SIG-M5 (cell line): ENCODE results near the gene RARG.
"Not testable (repeated sequence)": the region's sequence is repeated elsewhere in the genome, so short reads cannot be mapped to it uniquely, and the experiment has no call there.

ENCODE experiments used
- DNase-seq: peaks from one replicate; lab custom pipeline; 2025; lab: John Stamatoyannopoulos, UW

The RARG gene

GRCh38 chr12:53191096-53191884, 40.7 kb downstream of the RARG start:
- no peak for DNase-seq

DNA sequence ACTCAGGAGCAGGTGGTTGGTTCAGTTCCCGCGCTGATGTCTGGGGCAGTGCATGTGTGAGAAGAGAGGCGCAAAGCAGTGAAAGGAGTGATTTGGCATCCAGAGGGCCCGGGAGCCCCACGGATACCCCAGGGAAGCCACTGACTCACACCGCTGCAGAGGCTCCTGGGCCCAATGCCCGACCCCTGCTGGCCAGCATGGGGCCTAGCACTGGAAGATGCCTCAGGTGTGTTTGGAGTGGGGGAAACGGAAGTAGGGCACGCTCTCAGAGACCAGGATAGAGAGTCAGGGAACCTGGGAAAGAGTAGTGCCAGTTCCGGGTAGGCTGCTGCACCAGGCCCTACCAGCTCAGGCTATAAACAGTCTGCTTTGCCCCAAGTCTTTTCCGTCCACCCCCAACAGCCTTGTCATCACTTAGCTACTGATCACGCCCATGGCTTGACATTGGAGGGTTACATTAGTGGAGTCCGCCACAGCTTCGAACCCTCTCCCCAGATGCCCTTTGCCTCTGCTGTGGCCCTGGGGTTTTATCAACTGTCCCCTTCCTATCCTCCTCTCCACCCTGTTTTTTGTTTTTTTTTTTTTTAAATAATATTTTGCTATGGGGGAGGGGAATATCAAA, 41.8 kb downstream of the RARG start:
- no peak for DNase-seq

DNA sequence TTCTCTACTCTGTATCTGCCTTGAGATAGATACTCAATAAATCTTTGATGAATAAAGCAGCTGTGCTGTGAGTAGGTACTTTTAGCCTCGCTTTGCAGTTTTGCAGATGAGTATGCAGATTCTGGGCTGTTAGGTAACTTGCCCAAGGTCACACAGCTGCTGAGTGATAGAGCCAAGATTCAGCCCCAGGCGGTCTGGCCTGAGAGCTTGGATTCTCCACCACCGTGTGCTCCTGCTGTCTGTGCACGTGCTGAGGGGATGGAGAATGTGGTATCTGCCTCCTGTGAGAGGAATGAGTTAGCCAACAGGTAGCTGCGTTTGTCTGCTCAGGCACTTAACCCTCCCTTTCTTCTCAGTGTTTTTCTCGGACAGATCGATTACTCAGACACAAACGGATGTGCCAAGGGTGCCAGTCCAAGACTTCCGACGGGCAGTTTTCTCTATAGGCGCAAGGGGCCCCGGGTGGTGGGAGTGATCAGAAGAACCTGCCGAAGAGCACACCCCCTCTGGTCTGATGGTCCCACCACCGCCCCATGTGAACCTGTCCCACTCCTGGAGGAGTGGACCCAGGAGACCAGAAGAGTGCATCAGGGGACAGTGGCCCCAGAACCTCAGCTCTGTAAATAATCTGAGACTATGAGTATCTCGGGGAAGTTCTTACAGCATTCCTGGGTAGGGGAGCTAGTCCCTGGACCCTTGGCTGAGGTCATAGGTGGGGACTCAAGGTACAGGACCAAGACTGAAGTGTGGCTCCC, 44.7 kb downstream of the RARG start:
- DNase-seq: no peak

DNA sequence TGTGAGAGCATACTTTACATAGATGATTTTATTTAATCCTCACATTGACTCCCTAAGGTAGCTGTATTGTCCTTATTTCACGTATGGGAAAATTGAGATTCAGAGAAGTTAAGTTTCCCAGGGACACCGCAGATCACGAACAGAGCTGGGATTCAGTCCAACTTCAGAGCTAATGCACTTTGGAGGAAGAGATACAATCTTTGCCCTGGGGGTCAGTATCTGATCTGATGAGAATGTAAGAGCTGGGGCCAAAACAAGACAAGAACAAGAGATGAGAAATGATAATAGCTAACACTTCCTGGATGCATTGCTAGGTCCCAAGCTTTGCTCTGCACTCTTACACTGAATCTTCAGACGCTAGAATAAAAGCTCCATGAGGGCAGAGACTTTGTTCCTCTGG, 45.3 kb downstream of the RARG start:
- DNase-seq: no peak

DNA sequence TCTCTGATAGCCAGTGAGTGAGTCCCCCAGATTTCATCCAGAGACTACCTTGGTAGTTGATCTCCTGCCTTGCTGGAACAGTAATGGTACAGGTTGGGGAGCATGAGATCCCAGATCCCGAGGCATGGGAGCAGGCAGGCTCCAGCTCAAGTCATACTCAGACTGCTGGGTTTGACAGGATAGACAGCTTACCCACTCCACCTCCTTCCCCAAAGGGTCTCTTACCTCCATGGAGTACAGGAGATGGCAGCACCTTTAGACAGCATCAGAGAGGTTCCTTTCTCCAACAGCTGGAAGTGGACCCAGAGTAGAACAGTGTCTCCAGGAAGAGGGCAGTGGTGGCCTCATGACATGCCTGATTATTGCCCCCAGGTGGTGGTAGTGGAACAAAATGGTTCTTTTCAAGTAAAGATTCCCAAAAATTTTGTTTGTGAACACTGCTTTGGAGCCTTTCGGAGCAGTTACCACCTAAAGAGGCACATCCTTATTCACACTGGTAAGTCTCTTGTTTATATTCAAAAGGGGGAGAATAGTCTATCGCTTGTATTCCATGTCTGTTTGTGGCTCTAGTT, 46.3 kb downstream of the RARG start:
- DNase-seq: no peak

DNA sequence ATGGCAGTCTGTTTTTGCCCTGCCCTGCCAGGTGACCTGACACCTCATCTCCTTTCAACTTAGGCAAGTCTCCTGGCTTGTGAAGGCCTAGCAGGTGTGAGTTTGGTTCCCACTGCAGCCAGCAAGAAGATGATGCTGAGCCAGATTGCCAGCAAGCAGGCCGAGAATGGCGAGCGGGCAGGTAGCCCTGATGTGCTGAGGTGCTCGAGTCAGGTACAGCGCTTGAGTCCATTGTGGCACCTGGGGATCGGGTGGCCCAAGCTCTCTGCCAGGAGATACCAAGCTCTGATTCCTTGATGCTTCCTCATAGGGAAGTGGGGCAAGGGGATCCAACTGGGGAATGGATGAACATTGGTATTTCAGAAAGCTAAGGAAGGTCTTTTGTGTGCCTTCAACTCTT, 47.2 kb downstream of the RARG start:
- DNase-seq: no peak

DNA sequence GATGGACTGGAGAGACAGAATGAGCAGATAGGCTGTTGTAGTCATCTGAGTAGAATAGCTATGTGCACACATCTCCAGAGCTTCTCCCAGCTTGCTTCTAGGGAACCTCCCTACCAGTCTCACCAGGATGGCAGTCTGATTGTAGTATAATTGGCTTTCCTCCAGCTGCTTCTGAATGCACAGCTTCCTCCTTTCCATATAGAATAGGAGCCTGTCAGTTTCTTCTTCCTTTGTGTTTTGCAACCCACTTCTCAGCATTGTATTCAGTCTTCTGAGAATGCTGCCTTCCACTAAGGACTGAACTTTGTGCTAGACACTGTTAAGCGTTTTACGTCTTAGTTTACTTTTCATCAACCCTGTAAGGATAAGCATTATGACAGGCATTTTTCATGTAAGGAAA, 49.1 kb downstream of the RARG start:
- peak; percentile 52 for DNase-seq

DNA sequence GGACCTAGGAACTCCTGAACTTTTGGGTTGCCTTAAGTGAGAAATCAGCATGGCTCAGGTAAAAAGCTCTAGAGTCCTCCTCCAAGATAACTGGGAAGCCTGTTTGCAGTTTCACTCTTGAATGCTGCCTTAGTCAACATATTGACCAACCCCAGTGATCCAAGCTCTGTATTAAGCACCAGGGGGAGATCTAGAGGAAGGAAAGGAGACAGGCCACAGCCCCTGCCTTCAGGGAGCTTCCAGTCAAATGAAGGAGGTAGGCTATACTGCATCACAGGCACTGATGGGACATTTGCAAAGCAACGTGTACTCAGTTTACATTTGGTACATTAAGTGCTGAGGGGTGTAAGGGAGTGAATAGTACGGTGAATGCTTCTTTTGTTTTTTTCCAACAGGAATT, 50.1 kb downstream of the RARG start:
- DNase-seq: no peak

- DNase-seq: no peak
Observed at GRCh38 chr12:53180931-53181645, 50.9 kb downstream of the RARG start.

- DNase-seq: peak; percentile 89
Observed at GRCh38 chr12:53180220-53180930, 51.6 kb downstream of the RARG start, which contains the start of the genes CSAD and ZNF740. Gene CSAD, minus strand, starts transcription at chr12:53180925. Its CDS starts 7,455 bp downstream, at chr12:53173470. Gene ZNF740, plus strand, starts transcription at chr12:53180722. Its CDS starts 1,262 bp downstream, at chr12:53181984.

DNA sequence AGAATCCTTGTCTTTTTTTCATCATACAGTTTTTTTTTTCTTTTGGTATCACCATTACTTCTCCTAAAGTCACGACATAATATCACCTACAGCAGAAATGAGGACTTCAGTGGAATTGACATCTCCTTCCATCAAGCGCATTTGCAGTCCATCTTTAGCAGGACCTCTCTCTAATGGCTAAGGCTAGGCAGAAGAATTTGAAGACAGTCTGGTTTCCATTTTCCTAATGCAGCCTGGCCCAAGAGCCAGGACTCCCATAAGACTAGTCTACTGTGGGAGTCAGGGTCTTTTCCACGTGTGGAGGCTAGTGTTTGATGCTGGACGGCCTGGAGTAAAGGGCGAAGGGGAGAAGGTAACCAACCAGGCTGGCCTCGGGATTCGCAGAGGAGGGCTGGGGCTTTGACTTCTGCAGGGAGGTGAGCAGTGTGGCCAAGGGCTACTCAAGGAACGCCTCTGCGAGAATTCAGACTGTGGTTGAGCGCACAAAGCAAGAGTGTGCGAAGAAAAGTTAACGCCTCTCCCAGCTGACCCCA, 52.3 kb downstream of the RARG start:
- DNase-seq: no peak

DNA sequence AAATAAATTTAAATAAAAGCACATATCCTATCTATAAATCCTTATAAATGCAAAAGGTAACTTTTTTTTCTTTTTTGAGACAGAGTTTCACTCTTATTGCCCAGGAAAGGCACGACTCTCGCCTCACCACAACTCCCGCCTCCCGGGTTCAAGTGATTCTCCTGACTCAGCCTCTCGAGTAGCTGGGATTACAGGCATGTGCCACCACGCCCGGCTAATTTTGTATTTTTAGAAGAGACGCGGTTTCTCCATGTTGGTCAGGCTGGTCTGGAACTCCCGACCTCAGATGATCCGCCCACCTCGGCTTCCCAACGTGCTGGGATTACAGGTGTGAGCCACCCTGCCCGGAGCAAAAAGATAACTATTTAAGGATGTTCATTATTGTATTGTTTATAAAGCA, 53.2 kb downstream of the RARG start:
- DNase-seq: not testable (repeated sequence)

GRCh38 chr12:53177447-53177846, 54.6 kb downstream of the RARG start:
- DNase-seq: not testable (repeated sequence)

- no peak for DNase-seq
Observed at GRCh38 chr12:53176750-53177149, 55.3 kb downstream of the RARG start.

GRCh38 chr12:53174881-53175491, 57.0 kb downstream of the RARG start:
- DNase-seq: no peak

- no peak for DNase-seq
Observed at GRCh38 chr12:53173085-53173715, 58.8 kb downstream of the RARG start.

DNA sequence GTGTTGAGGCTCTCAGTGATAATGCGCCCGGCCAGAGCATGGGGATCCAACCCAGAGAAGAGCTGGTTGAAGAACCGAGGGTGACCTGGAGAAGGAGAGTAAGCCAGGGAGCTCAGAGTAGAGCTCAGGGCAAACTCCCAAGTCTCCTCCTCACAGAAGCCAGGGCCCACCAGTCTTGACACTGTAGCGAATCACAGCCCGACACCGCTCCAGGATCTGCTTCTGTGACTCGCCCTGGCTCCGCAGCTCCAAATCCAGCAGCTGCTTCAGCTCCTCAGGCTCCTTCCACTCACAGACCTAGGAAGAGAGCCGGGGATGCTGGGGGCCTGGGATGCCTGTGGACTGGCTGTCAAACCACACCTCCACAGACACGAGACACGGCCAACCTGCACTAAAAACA, 59.7 kb downstream of the RARG start:
- no peak for DNase-seq

DNA sequence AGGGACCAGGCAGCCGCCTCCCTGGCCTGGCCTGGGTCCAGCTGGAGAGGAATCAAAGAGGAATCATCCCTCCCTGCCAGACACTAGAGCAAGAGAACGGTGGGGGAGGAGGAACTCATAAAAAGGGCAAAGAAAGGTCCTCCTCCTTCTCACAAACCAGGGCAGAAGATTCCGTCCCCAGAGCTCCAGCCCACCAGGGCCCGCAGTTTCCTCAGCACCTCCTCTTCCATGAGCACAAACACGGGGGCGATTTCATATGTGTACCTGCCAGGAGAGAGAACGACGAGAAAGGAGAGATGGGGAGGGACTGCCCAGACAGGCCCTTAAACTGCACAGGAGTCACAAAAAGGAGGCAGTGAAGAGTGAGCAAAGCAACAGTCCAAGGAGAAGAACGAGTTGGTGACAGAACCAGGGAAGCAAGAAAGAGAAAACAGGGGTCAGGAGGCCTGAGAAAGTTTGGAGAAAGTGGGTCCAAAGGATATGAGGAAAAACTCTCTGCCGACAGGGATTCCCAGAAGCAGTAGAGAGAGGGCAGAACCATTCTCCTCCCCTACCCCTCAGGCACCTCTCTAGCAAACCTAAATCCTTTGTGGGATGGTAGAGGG, 60.2 kb downstream of the RARG start:
- no peak for DNase-seq
